ENCODE data around the gene CCNT2. TPM values are rescaled to one million over a fixed set of nuclear protein-coding genes. Genes with fewer than 3 reads are reported as not detected.
A peak's percentile ranks its signal among the peaks of the same experiment; 100 is the strongest.

CCNT2 gene
- total RNA-seq, 1 experiment from 2014 or later: 41.7 TPM

- Histone ChIP-seq H3K4me1 (ENCODE audit: insufficient read depth, low read length, poor library complexity, severe bottlenecking) (no peaks in the 10 kb centered on the region), H3K9me3 (ENCODE audit: low read depth, low read length, poor library complexity, severe bottlenecking) (no peaks in the 10 kb centered on the region), H3K27ac (ENCODE audit: low read depth, low read length, poor library complexity, severe bottlenecking) (no peak overlapping the region), H3K36me3 (ENCODE audit: insufficient read depth, low read length, poor library complexity, severe bottlenecking) (no peaks in the 10 kb centered on the region), H3K27me3 (replicated peaks; ENCODE audit: insufficient read depth, low read depth, low read length, poor library complexity) (no peaks in the 10 kb centered on the region), H3K4me3 (ENCODE audit: low read depth, low read length, poor library complexity, severe bottlenecking) (no peak overlapping the region)
- POLR2A ChIA-PET (ENCODE audit: low non-redundant PET): no interaction called here
- CTCF ChIA-PET: no interaction called here
- BruUV-seq (replicated peaks): no TSS peak
- no peak for TF ChIP-seq EZH2 (IDR thresholded peaks at IDR 0.05; ENCODE audit: borderline replicate concordance, low read depth, low read length, poor library complexity, severe bottlenecking)
- no peak for TF ChIP-seq CTCF (conservative IDR thresholded peaks at IDR 0.05; ENCODE audit: low read depth, low read length)
- DNase-seq (ENCODE audit: low spot score): no peak
- intact Hi-C loops (cut with micrococcal nuclease; ENCODE audit: unreplicated experiment): no loop called here
Measured at GRCh38 chr2:134884435-134884834, 34.2 kb upstream of the CCNT2 start.

GRCh38 chr2:134892282-134893035 is 26.2 kb upstream of the CCNT2 start:
- Histone ChIP-seq H3K4me1 (ENCODE audit: insufficient read depth, low read length, poor library complexity, severe bottlenecking) (no peaks in the 10 kb centered on the region), H3K4me3 (ENCODE audit: low read depth, low read length, poor library complexity, severe bottlenecking) (no peak overlapping the region), H3K9me3 (ENCODE audit: low read depth, low read length, poor library complexity, severe bottlenecking) (no peaks in the 10 kb centered on the region), H3K36me3 (ENCODE audit: insufficient read depth, low read length, poor library complexity, severe bottlenecking) (no peaks in the 10 kb centered on the region), H3K27ac (ENCODE audit: low read depth, low read length, poor library complexity, severe bottlenecking) (no peak overlapping the region), H3K27me3 (replicated peaks; ENCODE audit: insufficient read depth, low read depth, low read length, poor library complexity) (peaks cover 4% of the 10 kb centered on the region)
- ChIA-PET CTCF (no interaction called here), POLR2A (ENCODE audit: low non-redundant PET) (no interaction called here)
- no peak for TF ChIP-seq CTCF (conservative IDR thresholded peaks at IDR 0.05; ENCODE audit: low read depth, low read length)
- no peak for TF ChIP-seq EZH2 (IDR thresholded peaks at IDR 0.05; ENCODE audit: borderline replicate concordance, low read depth, low read length, poor library complexity, severe bottlenecking)
- no TSS peak for BruUV-seq (replicated peaks)
- intact Hi-C loops (cut with micrococcal nuclease; ENCODE audit: unreplicated experiment): no loop called here
- no peak for DNase-seq (ENCODE audit: low spot score)

- BruUV-seq (replicated peaks): no TSS peak
- no peaks in the 10 kb centered on the region for H3K9me3 ChIP-seq (ENCODE audit: low read depth, low read length, poor library complexity, severe bottlenecking)
- no peaks in the 10 kb centered on the region for H3K36me3 ChIP-seq (ENCODE audit: insufficient read depth, low read length, poor library complexity, severe bottlenecking)
- ChIA-PET POLR2A (ENCODE audit: low non-redundant PET) (interaction anchor here (0.6 kb wide), 1 partner anchor 63 kb away, joined by 4 read pairs; no protein-coding TSS in a partner anchor), CTCF (interaction anchor here (1.0 kb wide), 1 partner anchor 447 kb away, joined by 3 read pairs; no protein-coding TSS in a partner anchor)
- peaks cover 4% of the 10 kb centered on the region for H3K27me3 ChIP-seq (replicated peaks; ENCODE audit: insufficient read depth, low read depth, low read length, poor library complexity)
- no peaks in the 10 kb centered on the region for H3K4me1 ChIP-seq (ENCODE audit: insufficient read depth, low read length, poor library complexity, severe bottlenecking)
- no peak overlapping the region for H3K27ac ChIP-seq (ENCODE audit: low read depth, low read length, poor library complexity, severe bottlenecking)
- no peak for DNase-seq (ENCODE audit: low spot score)
- intact Hi-C loops (cut with micrococcal nuclease; ENCODE audit: unreplicated experiment): loop anchor here (5.0 kb wide), 2 partner anchors 116 to 446 kb away; no protein-coding TSS in a partner anchor
- TF ChIP-seq CTCF (conservative IDR thresholded peaks at IDR 0.05; ENCODE audit: low read depth, low read length) (peak; percentile 50; the same call in 1 of the 2 replicates), EZH2 (IDR thresholded peaks at IDR 0.05; ENCODE audit: borderline replicate concordance, low read depth, low read length, poor library complexity, severe bottlenecking) (no peak)
- no peak overlapping the region for H3K4me3 ChIP-seq (ENCODE audit: low read depth, low read length, poor library complexity, severe bottlenecking)
Measured at GRCh38 chr2:134897932-134898331, 20.7 kb upstream of the CCNT2 start.
